ENCODE measurements around the gene DES. TPM values are rescaled to one million over a fixed set of nuclear protein-coding genes. Genes with fewer than 3 reads are reported as not detected.

The DES gene
- total RNA-seq, 1 experiment from 2014 or later = 4.2 TPM

DNA sequence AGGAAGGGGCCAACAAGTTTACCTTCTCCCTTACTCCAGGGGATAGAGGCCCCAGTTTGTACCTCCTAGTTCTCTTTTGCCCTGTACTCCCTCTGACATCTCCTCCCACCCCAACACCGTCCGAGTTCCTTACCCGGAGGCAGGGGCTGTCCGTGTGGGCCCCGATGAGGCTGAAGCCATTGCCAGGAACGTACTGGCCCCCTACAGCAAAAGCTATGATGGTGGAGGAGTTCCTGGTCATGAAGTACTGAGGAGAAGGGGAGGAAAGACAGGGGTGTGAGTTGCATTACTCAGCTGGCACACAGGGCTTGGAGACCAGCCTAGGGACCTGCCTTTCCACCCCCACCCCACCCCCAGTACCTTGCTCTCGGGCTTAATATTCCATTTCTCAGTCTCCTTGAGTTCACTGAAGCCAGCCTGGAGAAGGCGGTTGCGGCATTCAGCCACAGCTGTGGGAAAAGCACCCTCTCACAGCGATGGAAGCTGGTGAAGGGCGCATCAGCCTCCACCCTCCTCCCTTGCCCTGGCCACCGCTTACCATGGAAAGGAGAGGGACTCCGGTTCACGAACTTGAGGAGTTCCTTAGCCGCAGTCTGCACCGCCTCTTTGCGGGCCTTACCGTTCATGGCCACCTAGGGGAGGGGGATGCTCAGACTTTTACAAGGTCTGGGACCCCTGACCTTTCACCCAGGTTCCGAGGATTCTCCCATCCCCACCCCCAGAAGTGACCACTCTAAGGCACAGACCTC is 31.5 kb upstream of the DES start:
- CTCF ChIA-PET = interaction anchor here (1.3 to 2.9 kb wide), 3 partner anchors 8 to 142 kb away, joined by 3 to 32 read pairs (median 5); no protein-coding TSS in a partner anchor
- no peaks in the 10 kb centered on the region for H3K9me3 ChIP-seq (ENCODE audit: control insufficient read depth in 1 of 2, insufficient read depth in 1 of 2, low read depth in 1 of 2, low read length in 2 of 2)
- peak overlapping the region; percentile 78 for H3K4me2 ChIP-seq (ENCODE audit: low read length)
- H2AFZ ChIP-seq (ENCODE audit: low read depth, low read length, poor library complexity, severe bottlenecking) = no peak overlapping the region
- peaks cover 12% of the 10 kb centered on the region; the same call in 1 of the 2 replicates for H3K79me2 ChIP-seq (ENCODE audit: insufficient read depth, low read length)
- POLR2A ChIA-PET = interaction anchor here (1.1 to 1.3 kb wide), 2 partner anchors 8 to 112 kb away, joined by 4 to 9 read pairs; partner anchors contain the start of gene GMPPA
- H3K36me3 ChIP-seq (ENCODE audit: control insufficient read depth in 1 of 2, insufficient read depth in 2 of 2, low read length in 2 of 2) = peaks cover 8 to 24% of the 10 kb centered on the region in 2 experiments; a peak in 3 of 4 replicates
- intact Hi-C loops (cut with micrococcal nuclease) = loop anchor here (5.0 kb wide), 2 partner anchors 209 to 301 kb away; partner anchors contain the start of genes CNPPD1 and RETREG2
- H3K4me3 ChIP-seq (replicated peaks in 1 of 2; ENCODE audit: low read depth in 1 of 2, low read length in 2 of 2) = peak overlapping the region; percentile 88 to 91
- no peak for DNase-seq (ENCODE audit: low read depth, low spot score)
- peak overlapping the region; percentile 98 for H3K9ac ChIP-seq (ENCODE audit: low read length)
- H4K20me1 ChIP-seq (ENCODE audit: insufficient read depth) = no peaks in the 10 kb centered on the region
- H3K9me2 ChIP-seq (ENCODE audit: insufficient read depth) = no peaks in the 10 kb centered on the region
- peaks cover 9 to 18% of the 10 kb centered on the region in 2 experiments; a peak in 3 of 4 replicates for H3K4me1 ChIP-seq (ENCODE audit: control insufficient read depth in 1 of 2, insufficient read depth in 2 of 2, low read length in 2 of 2)
- no peaks in the 10 kb centered on the region for H3K27me3 ChIP-seq (ENCODE audit: insufficient read depth, low read length)
- RAD21 ChIA-PET (ENCODE audit: low non-redundant PET in 1 of 2, low total read pairs in 2 of 2, uncharacterized antibody in 2 of 2, unreplicated experiment in 2 of 2) = no interaction called here
- TF ChIP-seq RAD21 (IDR thresholded peaks at IDR 0.05; ENCODE audit: low read depth) (no peak), FOSL1 (IDR thresholded peaks at IDR 0.05; ENCODE audit: low read depth) (no peak), YY1 (IDR thresholded peaks at IDR 0.05; ENCODE audit: extremely low read depth, insufficient replicate concordance, low read depth, low read length) (no peak), CBX3 (IDR thresholded peaks at IDR 0.05; ENCODE audit: low read depth) (no peak), JUND (IDR thresholded peaks at IDR 0.05) (no peak), EZH2 (IDR thresholded peaks at IDR 0.05) (no peak), POLR2AphosphoS5 (IDR thresholded peaks at IDR 0.05; ENCODE audit: low read depth, low read length) (no peak), ELF1 (IDR thresholded peaks at IDR 0.05; ENCODE audit: borderline replicate concordance, low read depth) (no peak), EGR1 (IDR thresholded peaks at IDR 0.05; ENCODE audit: low read depth) (no peak), EZH2phosphoT487 (IDR thresholded peaks at IDR 0.05; ENCODE audit: borderline replicate concordance) (no peak), SRF (IDR thresholded peaks at IDR 0.05; ENCODE audit: low read depth) (no peak)
- TF ChIP-seq, protein P1, sequence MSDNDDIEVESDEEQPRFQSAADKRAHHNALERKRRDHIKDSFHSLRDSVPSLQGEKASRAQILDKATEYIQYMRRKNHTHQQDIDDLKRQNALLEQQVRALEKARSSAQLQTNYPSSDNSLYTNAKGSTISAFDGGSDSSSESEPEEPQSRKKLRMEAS (IDR thresholded peaks at IDR 0.05) = no peak
- no peak for ATAC-seq
- peak overlapping the region; percentile 93 for H3K27ac ChIP-seq (ENCODE audit: low read depth, low read length)
- TSS peak; percentile 30 for BruUV-seq (replicated peaks)

All from HCT116 (cell line).